HCT116 (cell line): Measurements from ENCODE around the gene KIFC3. TPM values are rescaled to one million over a fixed set of nuclear protein-coding genes. Genes with fewer than 3 reads are reported as not detected.

Experiments
- ATAC-seq: fragments of 200-7000 bp; cut with Tn5 transposase; 2 replicates; pipeline ENCODE4 v1.9.1; 2020; ENCODE audit warnings: mild to moderate bottlenecking, moderate library complexity
- BruUV-seq: library from RNA; stranded (reverse); fragments of 400-500 nt; replicated peaks from 2 replicates; lab custom pipeline; 2021; lab: Mats Ljungman, UMichigan
- CTCF ChIA-PET: fragments of 300-600 bp; sonication (Branson Sonifier 250); formaldehyde crosslinking; loops from one replicate; lab custom pipeline; 2021; ENCODE audit warnings: antibody characterized with exemption; lab: Charles Lee
- POLR2A ChIA-PET: fragments of 300-600, 350-600 bp; sonication (Branson Sonifier 250); formaldehyde crosslinking; loops from one replicate; lab custom pipeline; 2021; ENCODE audit warnings: antibody characterized with exemption; lab: Charles Lee
- RAD21 ChIA-PET, 2 experiments: fragments of 300-600 bp; sonication (Branson Sonifier 250); formaldehyde crosslinking; loops; one replicate each; lab custom pipeline; 2023; ENCODE audit warnings: low total read pairs in 2 of 2; ENCODE audit not compliant: uncharacterized antibody in 2 of 2, unreplicated experiment in 2 of 2, low non-redundant PET in 1 of 2; lab: Charles Lee
- DNase-seq: peaks from one replicate; pipeline ENCODE4 v3.0.0-alpha.2; 2010; ENCODE audit warnings: low read depth, low spot score
- H2AFZ ChIP-seq: fragments of 200-600 bp; shearing (Covaris generic), sonication (generic); 2 replicates; pipeline ENCODE4 v1.6.1; 2017; ENCODE audit warnings: low read depth, mixed run types, mixed read lengths, antibody characterized with exemption, low read length; ENCODE audit not compliant: poor library complexity, severe bottlenecking
- H3K27ac ChIP-seq: 2 replicates; pipeline ENCODE4 v1.5.1; 2012; ENCODE audit warnings: low read depth, low read length
- H3K27me3 ChIP-seq: fragments of 200-600 bp; sonication (generic); 2 replicates; pipeline ENCODE4 v1.6.1; 2016; ENCODE audit warnings: mixed run types, low read length, mixed read lengths; ENCODE audit not compliant: insufficient read depth
- H3K36me3 ChIP-seq, 2 experiments: fragments of 200-500 bp in 1 of 2; fragments of 200-600 bp in 1 of 2; sonication (Bioruptor generic) in 1 of 2; sonication (generic) in 1 of 2; 2 replicates each; pipeline versions ENCODE4 v1.5.1 to v1.6.1; 2014 to 2016; ENCODE audit warnings: low read length in 2 of 2, inconsistent platforms in 1 of 2, mixed read lengths in 1 of 2, mixed run types in 1 of 2; ENCODE audit not compliant: insufficient read depth in 2 of 2, control insufficient read depth in 1 of 2
- H3K4me1 ChIP-seq, 2 experiments: fragments of 200-600 bp in 1 of 2; sonication (generic) in 1 of 2; 2 replicates each; pipeline versions ENCODE4 v1.5.1 to v1.6.1; 2012 to 2017; ENCODE audit warnings: low read length in 2 of 2, inconsistent platforms in 1 of 2, mild to moderate bottlenecking in 1 of 2, mixed read lengths in 1 of 2, mixed run types in 1 of 2, moderate library complexity in 1 of 2; ENCODE audit not compliant: insufficient read depth in 2 of 2, control insufficient read depth in 1 of 2
- H3K4me2 ChIP-seq: fragments of 200-600 bp; sonication (generic); 2 replicates; pipeline ENCODE4 v1.6.1; 2017; ENCODE audit warnings: mixed run types, low read length, mixed read lengths
- H3K4me3 ChIP-seq, 2 experiments: fragments of 200-600 bp in 1 of 2; sonication (generic) in 1 of 2; replicated peaks in 1 of 2; 2 replicates each; pipeline ENCODE4 v1.5.1; 2011 to 2016; ENCODE audit warnings: low read length in 2 of 2, control low read depth in 1 of 2, low read depth in 1 of 2, mild to moderate bottlenecking in 1 of 2, mixed read lengths in 1 of 2, mixed run types in 1 of 2
- H3K79me2 ChIP-seq: fragments of 200-600 bp; sonication (generic); 2 replicates; pipeline ENCODE4 v1.6.1; 2017; ENCODE audit warnings: mild to moderate bottlenecking, mixed run types, low read length, moderate library complexity, mixed read lengths; ENCODE audit not compliant: insufficient read depth
- H3K9ac ChIP-seq: fragments of 200-600 bp; sonication (generic); 2 replicates; pipeline ENCODE4 v1.6.1; 2016; ENCODE audit warnings: low read length, mixed read lengths
- H3K9me2 ChIP-seq: fragments of 200-600 bp; sonication (generic), shearing (Covaris generic); 2 replicates; pipeline ENCODE4 v1.6.1; 2017; ENCODE audit warnings: mixed run types, mild to moderate bottlenecking, moderate library complexity; ENCODE audit not compliant: insufficient read depth
- H3K9me3 ChIP-seq, 2 experiments: fragments of 200-500 bp in 1 of 2; fragments of 200-600 bp in 1 of 2; sonication (Bioruptor generic) in 1 of 2; sonication (generic) in 1 of 2; 2 replicates each; pipeline ENCODE4 v1.6.1; 2014 to 2017; ENCODE audit warnings: low read length in 2 of 2, mixed read lengths in 2 of 2, inconsistent platforms in 1 of 2, low read depth in 1 of 2, mild to moderate bottlenecking in 1 of 2, mixed run types in 1 of 2, moderate library complexity in 1 of 2; ENCODE audit not compliant: control insufficient read depth in 1 of 2, insufficient read depth in 1 of 2
- H4K20me1 ChIP-seq: fragments of 200-600 bp; sonication (generic), shearing (Covaris generic); 2 replicates; pipeline ENCODE4 v1.6.1; 2017; ENCODE audit warnings: mixed run types, mild to moderate bottlenecking, moderate library complexity; ENCODE audit not compliant: insufficient read depth
- SIN3A ChIP-seq: IDR thresholded peaks from 2 replicates; pipeline ENCODE4 v1.6.1; 2012; ENCODE audit warnings: low read depth
- intact Hi-C: fragments of 100-400 bp; cut with micrococcal nuclease; formaldehyde crosslinking; loops from 2 replicates; pipeline ENCODE4 v1.10.0; 2022
- total RNA-seq: library from RNA; stranded (reverse); gene quantifications from one replicate; pipeline ENCODE4 v1.2.1, GENCODE V29; 2021; ENCODE audit not compliant: unreplicated experiment
- TF ChIP-seq, protein P1 (sequence below), 3 experiments: fragments of 200-600 bp in 1 of 3; sonication (generic) in 1 of 3; IDR thresholded peaks in 2 of 3; conservative IDR thresholded peaks in 1 of 3; 2 replicates each; pipeline ENCODE4 v1.5.1; 2012 to 2017; ENCODE audit warnings: low read depth in 2 of 3, low read length in 2 of 3, antibody characterized with exemption in 1 of 3, borderline replicate concordance in 1 of 3, control low read depth in 1 of 3, mild to moderate bottlenecking in 1 of 3, mixed read lengths in 1 of 3, mixed run types in 1 of 3, moderate library complexity in 1 of 3; ENCODE audit not compliant: insufficient read depth in 1 of 3

The KIFC3 gene
- total RNA-seq, 1 experiment from 2014 or later, result 31.9 TPM

DNA sequence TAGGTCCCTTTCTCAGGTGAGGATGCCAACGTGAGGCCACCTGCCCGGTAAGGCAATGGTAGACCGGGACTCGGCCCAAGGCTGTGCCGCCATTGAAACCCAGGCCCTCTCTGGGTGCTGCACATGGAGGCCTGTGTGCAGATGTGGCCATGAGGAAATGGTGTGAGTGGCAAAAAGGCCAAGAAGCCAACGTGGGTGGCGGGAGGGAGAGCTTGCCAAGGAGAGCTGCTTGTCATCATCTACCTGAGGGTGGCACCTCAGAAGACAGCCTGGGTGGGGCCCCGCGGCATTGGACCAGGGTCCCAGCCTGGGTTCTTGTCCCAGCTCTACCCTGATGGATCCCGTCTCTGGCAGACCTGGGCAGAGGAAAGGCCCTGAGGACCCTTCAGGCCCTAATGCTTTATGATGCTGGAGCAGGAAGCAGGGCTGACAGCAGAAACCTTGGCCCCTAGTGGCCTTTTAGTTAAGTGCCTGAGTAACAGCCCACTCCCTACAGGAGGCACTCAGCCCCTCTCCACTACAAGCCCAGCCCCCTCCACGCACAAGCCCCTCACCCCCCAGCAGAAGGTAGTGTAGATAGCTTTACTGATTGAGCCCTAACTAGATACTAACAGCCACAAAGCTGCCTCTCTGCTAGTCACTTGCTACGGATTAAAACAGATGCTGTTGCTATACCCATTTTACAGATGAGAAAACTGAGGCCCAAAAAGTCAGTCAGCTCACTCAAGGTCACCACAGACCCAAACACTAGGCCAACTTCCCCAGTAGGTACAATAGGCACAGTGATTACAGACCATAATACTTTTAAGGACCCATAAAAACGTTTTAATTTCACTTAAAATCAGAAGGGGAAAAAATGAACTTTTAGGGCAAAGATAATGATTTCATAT, 26.2 kb upstream of the KIFC3 start:
- POLR2A ChIA-PET, result interaction anchor here (1.1 kb wide), 1 partner anchor 18 kb away, joined by 3 read pairs; no protein-coding TSS in a partner anchor
- H3K27ac ChIP-seq, result no peak overlapping the region
- no TSS peak for BruUV-seq

More for the DNA sequence above, 26.2 kb upstream of the KIFC3 start:
- TF ChIP-seq SIN3A, result no peak
- TF ChIP-seq, protein P1, sequence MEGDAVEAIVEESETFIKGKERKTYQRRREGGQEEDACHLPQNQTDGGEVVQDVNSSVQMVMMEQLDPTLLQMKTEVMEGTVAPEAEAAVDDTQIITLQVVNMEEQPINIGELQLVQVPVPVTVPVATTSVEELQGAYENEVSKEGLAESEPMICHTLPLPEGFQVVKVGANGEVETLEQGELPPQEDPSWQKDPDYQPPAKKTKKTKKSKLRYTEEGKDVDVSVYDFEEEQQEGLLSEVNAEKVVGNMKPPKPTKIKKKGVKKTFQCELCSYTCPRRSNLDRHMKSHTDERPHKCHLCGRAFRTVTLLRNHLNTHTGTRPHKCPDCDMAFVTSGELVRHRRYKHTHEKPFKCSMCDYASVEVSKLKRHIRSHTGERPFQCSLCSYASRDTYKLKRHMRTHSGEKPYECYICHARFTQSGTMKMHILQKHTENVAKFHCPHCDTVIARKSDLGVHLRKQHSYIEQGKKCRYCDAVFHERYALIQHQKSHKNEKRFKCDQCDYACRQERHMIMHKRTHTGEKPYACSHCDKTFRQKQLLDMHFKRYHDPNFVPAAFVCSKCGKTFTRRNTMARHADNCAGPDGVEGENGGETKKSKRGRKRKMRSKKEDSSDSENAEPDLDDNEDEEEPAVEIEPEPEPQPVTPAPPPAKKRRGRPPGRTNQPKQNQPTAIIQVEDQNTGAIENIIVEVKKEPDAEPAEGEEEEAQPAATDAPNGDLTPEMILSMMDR (IDR thresholded peaks at IDR 0.05 in 2 of 3, conservative IDR thresholded peaks at IDR 0.05 in 1 of 3; ENCODE audit: borderline replicate concordance in 1 of 3, insufficient read depth in 1 of 3, low read depth in 2 of 3, low read length in 2 of 3), result peak in 2 of 3 experiments; percentile 23 to 31; a peak in 4 of 6 replicates
- ATAC-seq (0 out of 2 replicates have a peak, but pooled peaks have one; percentile 39), DNase-seq (no peak)
- no peaks in the 10 kb centered on the region for H3K27me3 ChIP-seq
- H3K4me2 ChIP-seq, result no peak overlapping the region
- peaks cover 11 to 23% of the 10 kb centered on the region in 2 experiments; a peak in 3 of 4 replicates for H3K4me1 ChIP-seq
- no peak overlapping the region for H3K9ac ChIP-seq
- no peaks in the 10 kb centered on the region for H3K9me3 ChIP-seq
- CTCF ChIA-PET, result no interaction called here
- no peaks in the 10 kb centered on the region for H3K36me3 ChIP-seq
- H4K20me1 ChIP-seq, result no peaks in the 10 kb centered on the region
- intact Hi-C loops, result no loop called here
- H3K4me3 ChIP-seq, result no peak overlapping the region
- RAD21 ChIA-PET, result no interaction called here
- H2AFZ ChIP-seq, result no peak overlapping the region
- H3K9me2 ChIP-seq, result no peaks in the 10 kb centered on the region
- H3K79me2 ChIP-seq, result no peaks in the 10 kb centered on the region
